Hepatocyte (in vitro differentiated cells): Measurements from ENCODE around the gene PRMT3. TPM values are rescaled to one million over a fixed set of nuclear protein-coding genes. Genes with fewer than 3 reads are reported as not detected.

ENCODE experiments used
- DNase-seq: peaks from one replicate; pipeline ENCODE4 v3.0.0-alpha.2; 2016; ENCODE audit warnings: low spot score
- H2AFZ ChIP-seq: fragments of 200-600 bp; sonication (generic); 2 replicates; pipeline ENCODE4 v1.6.0; 2016; ENCODE audit warnings: antibody characterized with exemption, mild to moderate bottlenecking
- H3K27ac ChIP-seq: fragments of 200-600 bp; sonication (generic); 2 replicates; pipeline ENCODE4 v1.5.1; 2016; ENCODE audit warnings: mild to moderate bottlenecking
- H3K27me3 ChIP-seq: fragments of 200-600 bp; sonication (generic); 2 replicates; pipeline ENCODE4 v1.6.1; 2016
- H3K36me3 ChIP-seq: fragments of 200-600 bp; sonication (generic); replicated peaks from 2 replicates; pipeline ENCODE4 v1.5.1; 2016; ENCODE audit warnings: low read depth; ENCODE audit not compliant: insufficient read depth
- H3K4me1 ChIP-seq: fragments of 200-600 bp; sonication (generic); 2 replicates; pipeline ENCODE4 v1.5.1; 2016; ENCODE audit warnings: mild to moderate bottlenecking, moderate library complexity; ENCODE audit not compliant: insufficient read depth
- H3K4me2 ChIP-seq: fragments of 200-600 bp; sonication (generic); 2 replicates; pipeline ENCODE4 v1.6.0; 2016
- H3K4me3 ChIP-seq: fragments of 200-600 bp; sonication (generic); 2 replicates; pipeline ENCODE4 v1.5.1; 2016; ENCODE audit warnings: mild to moderate bottlenecking
- H3K79me2 ChIP-seq: fragments of 200-600 bp; sonication (generic); 2 replicates; pipeline ENCODE4 v1.6.0; 2017; ENCODE audit warnings: mild to moderate bottlenecking
- H3K9me2 ChIP-seq: fragments of 200-600 bp; sonication (generic); replicated peaks from 2 replicates; pipeline ENCODE4 v1.6.0; 2017; ENCODE audit warnings: mild to moderate bottlenecking; ENCODE audit not compliant: insufficient read depth
- H3K9me3 ChIP-seq: fragments of 200-600 bp; sonication (generic); 2 replicates; pipeline ENCODE4 v1.5.1; 2016; ENCODE audit warnings: low read depth, mild to moderate bottlenecking
- H4K20me1 ChIP-seq: fragments of 200-600 bp; sonication (generic); 2 replicates; pipeline ENCODE4 v1.6.0; 2016; ENCODE audit warnings: mild to moderate bottlenecking; ENCODE audit not compliant: insufficient read depth, poor library complexity, severe bottlenecking
- EZH2 ChIP-seq: fragments of 200-600 bp; sonication (generic); IDR thresholded peaks from 2 replicates; pipeline ENCODE4 v1.6.1; 2016; ENCODE audit warnings: antibody characterized with exemption, mild to moderate bottlenecking, borderline replicate concordance
- EZH2phosphoT487 ChIP-seq: fragments of 200-600 bp; sonication (generic); IDR thresholded peaks from one replicate; pipeline ENCODE4 v1.6.1; 2018; ENCODE audit warnings: antibody characterized with exemption, mild to moderate bottlenecking, low read depth, moderate library complexity; ENCODE audit not compliant: unreplicated experiment, severe bottlenecking
- WGBS: methylation state at CpG from one replicate; pipeline ENCODE4 v1.1.6; 2016; ENCODE audit warnings: low lambda C conversion rate; ENCODE audit errors: missing lambda C conversion rate; 5-methylcytosine and 5-hydroxymethylcytosine counted together
- polyA plus RNA-seq: library from polyadenylated mRNA; unstranded; fragments of >200 nt; fragmentation: Nextera tagmentation; extraction: Ambion mirVana; gene quantifications from 2 replicates; pipeline ENCODE4 v1.2.1, GENCODE V29; 2016
- total RNA-seq: library from RNA; depleted of rRNA; stranded (reverse); fragments of >200 nt; gene quantifications from 2 replicates; pipeline ENCODE4 v1.2.3, GENCODE V29; 2014
- TF ChIP-seq, protein P1 (sequence below): fragments of 200-600 bp; sonication (generic); IDR thresholded peaks from 2 replicates; pipeline ENCODE4 v1.5.1; 2016; ENCODE audit warnings: antibody characterized with exemption, mild to moderate bottlenecking; ENCODE audit not compliant: poor library complexity

PRMT3 gene
- total and polyA plus RNA-seq, 2 experiments from 2014 or later: 9.5 to 18.8 TPM

DNA sequence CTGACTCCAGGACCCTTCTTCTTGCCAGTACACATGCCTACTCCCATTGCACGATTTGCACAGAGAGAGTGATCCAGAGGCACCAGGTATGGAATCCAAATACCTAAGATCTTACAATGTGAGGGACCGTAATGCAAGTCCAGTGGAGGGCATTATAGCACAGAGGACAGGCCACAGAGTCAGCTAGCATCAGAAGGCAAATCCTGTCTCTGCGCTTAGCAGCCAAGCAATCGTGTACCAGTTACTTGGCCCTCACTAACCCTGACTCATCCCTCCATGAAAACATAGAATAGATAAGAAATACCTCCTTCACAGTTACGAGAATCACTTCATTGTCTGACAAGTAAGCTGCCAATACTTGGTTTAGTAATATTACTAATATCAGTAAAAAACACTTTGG lies 142.2 kb downstream of the PRMT3 start:
- no peak for DNase-seq
- 76% methylated on average over 5 of the region's 5 CpGs for WGBS
- Histone ChIP-seq H3K9me2 (no peaks in the 10 kb centered on the region), H3K36me3 (no peaks in the 10 kb centered on the region), H2AFZ (no peak overlapping the region), H3K27me3 (no peaks in the 10 kb centered on the region), H3K79me2 (no peaks in the 10 kb centered on the region), H3K27ac (no peak overlapping the region), H3K4me1 (no peaks in the 10 kb centered on the region), H3K9me3 (no peaks in the 10 kb centered on the region), H3K4me2 (no peak overlapping the region), H4K20me1 (no peaks in the 10 kb centered on the region), H3K4me3 (no peak overlapping the region)
- no peak for TF ChIP-seq EZH2phosphoT487

DNA sequence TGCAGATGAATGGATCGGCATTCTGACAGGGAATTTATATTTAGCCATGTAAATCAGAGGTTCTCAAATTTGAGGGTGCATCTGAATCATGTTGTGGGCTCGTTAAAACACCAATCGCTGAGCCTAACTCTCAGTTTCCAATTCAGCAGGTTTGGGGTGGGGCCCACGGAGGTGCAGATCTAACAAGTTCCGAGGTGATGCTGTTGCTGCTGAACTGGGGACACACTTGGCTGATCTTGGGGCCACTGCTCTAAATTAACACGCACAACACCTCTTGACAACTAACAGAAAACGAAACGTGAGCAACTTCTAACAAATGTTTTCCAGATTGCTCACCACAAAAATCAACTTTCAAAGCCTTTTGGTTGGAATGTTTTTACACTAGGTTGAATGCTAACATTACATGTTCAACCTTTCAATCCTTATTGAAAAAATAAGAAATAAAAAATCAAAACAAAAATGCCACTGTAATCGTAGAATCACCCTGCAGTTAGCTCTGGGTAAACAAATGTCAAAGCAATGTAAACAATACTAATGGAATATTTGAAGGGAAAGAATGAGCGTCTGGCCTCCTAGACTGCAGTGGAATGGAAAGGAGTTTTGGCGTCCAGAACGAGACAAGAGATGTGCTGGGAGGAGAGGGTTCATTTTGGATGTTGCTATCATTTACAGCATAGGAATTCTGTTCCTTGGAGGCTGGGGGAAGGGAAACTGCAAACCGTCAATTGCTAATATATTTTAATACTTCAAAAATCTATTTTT lies 143.6 kb downstream of the PRMT3 start:
- TF ChIP-seq, protein P1, sequence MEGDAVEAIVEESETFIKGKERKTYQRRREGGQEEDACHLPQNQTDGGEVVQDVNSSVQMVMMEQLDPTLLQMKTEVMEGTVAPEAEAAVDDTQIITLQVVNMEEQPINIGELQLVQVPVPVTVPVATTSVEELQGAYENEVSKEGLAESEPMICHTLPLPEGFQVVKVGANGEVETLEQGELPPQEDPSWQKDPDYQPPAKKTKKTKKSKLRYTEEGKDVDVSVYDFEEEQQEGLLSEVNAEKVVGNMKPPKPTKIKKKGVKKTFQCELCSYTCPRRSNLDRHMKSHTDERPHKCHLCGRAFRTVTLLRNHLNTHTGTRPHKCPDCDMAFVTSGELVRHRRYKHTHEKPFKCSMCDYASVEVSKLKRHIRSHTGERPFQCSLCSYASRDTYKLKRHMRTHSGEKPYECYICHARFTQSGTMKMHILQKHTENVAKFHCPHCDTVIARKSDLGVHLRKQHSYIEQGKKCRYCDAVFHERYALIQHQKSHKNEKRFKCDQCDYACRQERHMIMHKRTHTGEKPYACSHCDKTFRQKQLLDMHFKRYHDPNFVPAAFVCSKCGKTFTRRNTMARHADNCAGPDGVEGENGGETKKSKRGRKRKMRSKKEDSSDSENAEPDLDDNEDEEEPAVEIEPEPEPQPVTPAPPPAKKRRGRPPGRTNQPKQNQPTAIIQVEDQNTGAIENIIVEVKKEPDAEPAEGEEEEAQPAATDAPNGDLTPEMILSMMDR: no peak
- H3K79me2 ChIP-seq: no peaks in the 10 kb centered on the region
- H3K9me2 ChIP-seq: no peaks in the 10 kb centered on the region
- 57% methylated on average over 13 of the region's 13 CpGs for WGBS
- no peak for DNase-seq
- no peak overlapping the region for H3K4me3 ChIP-seq
- H3K9me3 ChIP-seq: no peaks in the 10 kb centered on the region
- no peaks in the 10 kb centered on the region for H3K27me3 ChIP-seq
- H4K20me1 ChIP-seq: no peaks in the 10 kb centered on the region
- no peak overlapping the region for H3K27ac ChIP-seq
- H3K36me3 ChIP-seq: no peaks in the 10 kb centered on the region
- no peak overlapping the region for H3K4me2 ChIP-seq
- H3K4me1 ChIP-seq: no peaks in the 10 kb centered on the region
- H2AFZ ChIP-seq: no peak overlapping the region

DNA sequence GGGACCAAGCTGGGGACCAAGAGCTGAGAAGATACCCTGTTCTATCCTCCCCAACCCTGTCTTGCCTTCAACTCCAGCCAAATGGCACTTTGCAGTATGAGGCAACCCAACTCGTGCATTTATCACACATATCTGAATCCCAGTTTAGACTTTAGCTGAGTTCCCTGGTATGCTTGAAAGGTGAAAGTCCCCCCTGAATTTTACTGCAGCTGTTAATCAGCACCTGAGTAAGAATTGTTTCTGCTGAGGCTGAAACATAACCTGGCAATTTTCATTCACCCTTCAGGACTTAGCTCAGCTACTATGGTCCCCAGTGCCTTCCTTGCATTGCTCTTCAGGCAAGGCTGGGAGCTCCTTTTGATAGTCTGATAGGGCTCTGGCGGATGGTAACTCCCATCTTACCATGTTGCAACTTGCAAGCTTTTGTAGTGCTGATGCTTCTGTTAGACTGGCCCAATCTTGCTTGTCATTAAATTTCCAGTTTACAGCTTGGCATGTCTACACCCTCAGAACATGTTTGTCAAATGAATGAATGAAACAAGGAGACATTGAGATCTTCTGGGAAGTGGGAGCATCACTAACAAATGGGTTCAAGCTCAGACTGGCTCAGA lies 147.9 kb downstream of the PRMT3 start:
- Histone ChIP-seq H3K9me2 (no peaks in the 10 kb centered on the region), H3K4me1 (no peaks in the 10 kb centered on the region), H3K4me2 (no peak overlapping the region), H3K27me3 (no peaks in the 10 kb centered on the region), H3K36me3 (no peaks in the 10 kb centered on the region), H4K20me1 (no peaks in the 10 kb centered on the region), H3K27ac (no peak overlapping the region), H3K79me2 (no peaks in the 10 kb centered on the region), H3K4me3 (no peak overlapping the region), H3K9me3 (no peaks in the 10 kb centered on the region), H2AFZ (no peak overlapping the region)
- TF ChIP-seq, protein P1: no peak
- TF ChIP-seq EZH2 (no peak), EZH2phosphoT487 (no peak)
- 68% methylated on average over 2 of the region's 2 CpGs for WGBS
- no peak for DNase-seq

DNA sequence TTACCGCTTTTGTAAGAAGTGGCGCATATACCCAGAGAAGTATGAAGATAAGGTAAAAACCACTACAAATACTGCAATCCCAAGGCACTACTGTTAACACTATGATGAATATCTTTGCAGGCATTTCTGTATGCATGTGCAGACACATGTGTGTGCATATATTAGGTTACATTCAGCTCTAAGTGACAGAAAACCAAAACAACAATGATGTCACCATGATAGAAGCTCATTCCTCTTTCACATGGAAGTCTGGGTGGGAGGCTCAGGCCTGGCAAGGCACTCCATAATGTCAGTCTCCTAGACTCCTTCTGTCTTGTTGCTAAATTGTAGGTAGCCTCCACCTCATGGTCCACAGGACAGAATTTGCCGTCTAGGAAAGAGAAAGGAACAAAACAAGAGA lies 148.8 kb downstream of the PRMT3 start:
- Histone ChIP-seq H3K27ac (no peak overlapping the region), H3K36me3 (no peaks in the 10 kb centered on the region), H3K79me2 (no peaks in the 10 kb centered on the region), H3K4me1 (no peaks in the 10 kb centered on the region), H2AFZ (no peak overlapping the region), H3K4me3 (no peak overlapping the region), H3K4me2 (no peak overlapping the region), H3K9me3 (no peaks in the 10 kb centered on the region), H3K9me2 (no peaks in the 10 kb centered on the region), H4K20me1 (no peaks in the 10 kb centered on the region), H3K27me3 (no peaks in the 10 kb centered on the region)
- TF ChIP-seq, protein P1: no peak
- TF ChIP-seq EZH2 (no peak), EZH2phosphoT487 (no peak)
- no peak for DNase-seq
- 88% methylated on average over 3 of the region's 3 CpGs for WGBS
